Activated naive CD8-positive, alpha-beta T cell treated with anti-CD3 and anti-CD28 coated beads, Interleukin-2, amount 50 U/mL, for 16 hours (primary cell): ENCODE data around the gene GPR156.

ENCODE experiments used
- DNase-seq: peaks from one replicate; pipeline ENCODE4 v3.0.0-alpha.2; 2020; ENCODE audit warnings: low read depth, low spot score

The GPR156 gene

DNA sequence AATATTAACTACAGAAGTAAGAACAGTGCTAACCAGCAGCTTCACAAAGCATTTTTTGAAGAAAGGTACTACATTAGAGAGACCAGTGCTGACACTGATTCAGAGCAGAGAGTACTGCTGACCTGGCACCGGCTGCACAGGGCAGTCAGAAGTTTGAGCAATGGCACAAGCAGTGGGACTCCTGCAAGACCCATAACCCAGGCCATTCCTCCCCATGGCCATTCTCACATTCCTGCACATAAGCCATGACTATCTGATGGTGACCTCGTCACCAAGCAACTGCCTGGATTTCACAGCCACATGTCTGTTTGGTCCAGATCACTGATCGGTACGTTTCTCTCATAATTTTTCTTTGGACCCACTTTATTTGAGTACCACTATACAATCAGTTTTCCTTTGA lies 88.7 kb downstream of the GPR156 start:
- no peak for DNase-seq

DNA sequence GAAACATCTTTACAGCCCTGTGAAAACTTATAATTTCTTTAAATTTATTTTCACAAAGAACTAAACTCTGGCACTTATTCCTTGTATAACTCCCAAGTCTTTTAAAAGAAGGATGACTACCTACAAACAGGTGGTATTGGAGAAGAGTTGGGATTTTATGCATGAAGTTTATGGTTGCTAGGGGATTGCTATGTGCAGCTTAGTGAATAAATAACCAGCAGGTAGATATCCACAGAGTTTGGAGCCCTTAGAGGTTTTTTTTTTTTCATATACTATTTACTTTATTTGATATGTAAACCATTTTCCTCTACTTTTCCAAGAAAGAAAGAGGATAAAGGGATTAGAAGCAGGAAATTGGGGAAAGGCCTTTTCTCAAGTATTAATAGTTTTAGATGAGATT lies 91.5 kb downstream of the GPR156 start:
- no peak for DNase-seq

DNA sequence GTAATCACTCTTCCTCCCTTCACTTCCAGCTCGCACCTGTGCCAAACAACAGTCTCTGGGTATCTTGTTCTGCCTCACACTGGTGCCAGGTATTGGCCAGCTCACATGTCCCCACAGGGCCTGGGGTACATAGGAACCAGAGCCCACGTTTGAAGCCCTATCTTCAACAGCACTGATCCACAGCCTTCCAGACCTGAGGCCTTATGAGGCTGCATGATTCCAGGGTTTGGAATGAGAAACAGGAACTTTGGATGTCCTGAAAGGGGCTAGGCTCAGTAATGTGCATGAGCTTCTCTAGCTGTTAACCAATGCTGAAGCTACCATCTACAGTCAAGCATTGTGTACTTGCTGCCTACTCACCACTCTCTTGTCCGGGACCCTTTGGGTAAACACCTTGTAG lies 92.4 kb downstream of the GPR156 start:
- DNase-seq: no peak

DNA sequence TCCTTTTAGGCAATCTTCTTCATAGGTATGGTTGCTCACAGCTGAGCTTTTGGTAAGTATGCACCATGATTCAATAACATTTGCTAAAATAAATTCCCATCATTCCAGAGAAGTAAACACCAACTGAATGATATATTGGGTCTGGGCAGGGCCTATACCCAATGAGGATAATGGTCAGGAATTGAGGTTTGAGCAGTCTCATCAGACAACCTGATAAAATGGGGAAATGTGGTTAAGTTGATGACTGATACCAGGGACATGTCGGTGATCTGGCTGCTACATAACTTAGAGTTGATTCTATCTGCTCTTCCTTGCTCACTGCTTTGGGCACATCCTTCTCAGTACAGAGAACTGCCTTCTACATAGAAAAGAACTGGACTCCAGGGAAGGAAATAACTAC lies 92.9 kb downstream of the GPR156 start:
- DNase-seq: no peak

DNA sequence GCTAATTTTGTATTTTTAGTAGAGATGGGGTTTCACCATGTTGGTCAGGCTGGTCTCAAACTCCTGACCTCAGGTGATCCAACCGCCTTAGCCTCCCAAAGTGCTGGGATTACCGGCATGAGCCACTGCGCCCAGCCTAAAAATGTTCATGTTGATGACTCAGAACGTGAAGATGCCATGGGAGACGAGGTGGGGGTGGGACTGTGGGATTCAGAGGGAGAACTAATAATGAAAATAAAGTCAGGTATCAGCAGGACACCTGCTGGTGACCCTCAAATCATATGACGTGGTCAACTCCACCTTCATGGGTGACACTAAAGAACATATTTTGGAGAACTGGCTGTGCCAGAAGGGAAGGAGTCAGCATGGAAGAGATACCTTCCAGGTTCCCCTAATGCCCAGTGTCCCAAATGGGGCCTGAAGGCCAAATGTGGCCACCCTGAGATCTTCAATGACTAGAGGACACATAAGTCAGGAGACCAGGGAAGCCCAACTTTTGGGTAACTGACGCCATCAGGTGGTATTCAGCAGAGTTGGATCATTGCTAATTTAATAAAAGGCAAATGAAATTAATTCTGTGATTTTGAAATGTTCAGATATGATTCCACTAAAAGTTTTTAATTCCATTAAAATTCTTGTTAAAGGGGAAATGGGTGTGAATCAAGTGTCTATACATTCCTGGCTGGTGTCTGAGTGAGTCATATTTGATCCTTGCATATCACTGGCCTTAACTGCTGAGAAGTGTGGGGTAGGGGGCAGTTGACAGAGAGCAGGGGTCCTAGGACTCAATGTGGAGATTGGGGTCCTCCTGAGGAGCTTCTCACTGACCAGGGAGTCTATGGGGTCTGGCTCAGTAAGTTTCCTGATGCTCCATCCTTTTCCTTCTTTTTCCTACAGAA lies 102.2 kb downstream of the GPR156 start:
- DNase-seq: no peak

DNA sequence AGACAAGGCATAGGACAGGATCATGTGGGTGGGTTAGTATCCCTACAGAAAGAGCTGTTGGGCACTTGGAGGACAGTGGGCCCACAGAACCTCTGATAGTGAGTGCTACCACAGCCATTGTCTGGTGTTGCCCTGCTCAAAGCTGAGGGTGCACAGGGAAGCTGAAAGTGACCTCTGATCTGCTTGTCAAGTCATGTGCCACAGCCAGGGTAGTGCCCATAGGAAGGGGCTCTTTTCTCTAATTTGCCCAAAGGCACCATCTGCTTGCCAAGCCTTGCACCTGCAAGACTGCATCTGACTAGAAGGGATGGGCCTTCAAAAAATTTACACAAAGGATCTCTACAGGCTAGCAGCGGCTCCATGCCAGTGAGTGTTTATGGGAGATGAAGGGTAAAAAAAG lies 103.4 kb downstream of the GPR156 start:
- DNase-seq: no peak

DNA sequence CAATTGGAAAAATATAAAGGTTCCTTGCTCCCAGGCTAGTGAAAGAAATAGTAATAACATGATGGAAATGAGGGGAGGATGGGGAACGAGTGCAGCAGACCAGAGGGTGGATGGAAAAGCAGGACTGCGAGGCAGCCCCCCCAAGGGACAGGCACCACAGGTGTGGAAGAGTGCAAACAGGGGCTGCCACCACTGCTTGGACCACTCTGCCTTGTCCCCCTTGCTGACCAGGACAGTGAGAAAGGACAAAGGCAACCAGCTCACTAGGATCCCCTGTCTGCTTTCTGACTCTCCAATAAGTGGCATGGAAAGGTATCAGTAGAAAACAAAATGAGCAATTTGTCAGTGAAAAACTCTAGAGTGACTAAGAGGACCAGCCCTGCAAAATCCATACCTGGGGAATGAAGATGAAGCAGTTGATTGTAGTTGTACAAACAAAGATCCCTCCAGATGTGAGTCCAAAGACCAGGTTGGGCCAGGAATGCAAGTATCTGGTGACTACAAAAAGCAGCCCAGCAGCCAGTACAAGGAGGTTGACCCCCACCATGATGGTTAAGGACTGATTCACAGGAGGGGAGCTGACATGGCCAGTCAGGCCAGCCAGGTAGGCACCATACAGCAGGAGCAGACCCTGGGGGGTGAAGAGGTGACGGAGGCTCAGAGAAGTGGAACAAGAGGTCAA lies 104.2 kb downstream of the GPR156 start:
- no peak for DNase-seq

DNA sequence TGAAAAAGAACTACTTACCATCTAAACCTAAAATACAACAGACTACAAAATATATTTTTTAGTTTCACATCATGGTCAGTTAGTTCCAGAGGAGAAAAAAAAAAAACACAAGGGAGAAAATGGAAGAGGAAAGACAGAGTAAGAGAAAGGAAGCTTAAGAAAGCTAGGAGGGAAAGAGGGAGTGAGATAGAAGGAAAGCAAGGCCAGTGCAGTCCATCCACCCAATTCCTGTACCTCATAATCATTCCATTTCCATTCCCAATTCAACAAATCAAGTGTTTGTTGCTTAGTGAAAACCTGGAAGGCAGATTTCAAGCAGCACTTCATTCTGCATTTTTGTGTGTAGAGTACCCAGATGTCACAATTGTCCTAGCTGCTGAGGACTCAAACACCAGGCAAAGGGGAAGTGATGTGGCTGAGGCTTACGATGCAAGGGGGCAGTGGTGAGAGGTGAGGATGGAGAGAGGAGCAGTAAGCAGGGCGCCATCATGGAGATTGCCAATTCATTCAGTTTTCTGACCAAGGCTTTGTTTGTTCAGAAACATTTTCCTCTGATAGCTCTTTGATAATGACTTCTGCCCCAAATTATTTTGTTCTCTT lies 107.2 kb downstream of the GPR156 start:
- no peak for DNase-seq

DNA sequence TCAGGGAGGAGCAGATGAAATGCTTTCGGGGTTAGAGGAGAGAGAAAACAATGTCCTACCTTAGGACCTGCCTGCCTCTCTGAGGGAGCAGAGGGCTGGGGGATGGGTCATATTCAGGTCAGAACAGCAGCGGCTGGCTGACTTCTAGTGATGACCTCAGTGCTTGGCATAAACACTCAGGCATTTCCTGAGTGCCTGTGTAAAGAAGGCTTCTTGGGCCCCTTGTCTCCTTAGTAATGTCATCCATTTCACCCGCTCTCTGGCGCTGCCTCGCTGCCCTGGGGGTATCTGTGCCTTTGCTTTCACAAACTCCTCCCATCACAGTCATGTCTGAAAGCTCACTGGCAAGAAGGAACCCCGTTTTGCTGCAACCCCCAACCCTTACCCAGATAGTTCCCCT lies 107.9 kb downstream of the GPR156 start:
- DNase-seq: no peak

DNA sequence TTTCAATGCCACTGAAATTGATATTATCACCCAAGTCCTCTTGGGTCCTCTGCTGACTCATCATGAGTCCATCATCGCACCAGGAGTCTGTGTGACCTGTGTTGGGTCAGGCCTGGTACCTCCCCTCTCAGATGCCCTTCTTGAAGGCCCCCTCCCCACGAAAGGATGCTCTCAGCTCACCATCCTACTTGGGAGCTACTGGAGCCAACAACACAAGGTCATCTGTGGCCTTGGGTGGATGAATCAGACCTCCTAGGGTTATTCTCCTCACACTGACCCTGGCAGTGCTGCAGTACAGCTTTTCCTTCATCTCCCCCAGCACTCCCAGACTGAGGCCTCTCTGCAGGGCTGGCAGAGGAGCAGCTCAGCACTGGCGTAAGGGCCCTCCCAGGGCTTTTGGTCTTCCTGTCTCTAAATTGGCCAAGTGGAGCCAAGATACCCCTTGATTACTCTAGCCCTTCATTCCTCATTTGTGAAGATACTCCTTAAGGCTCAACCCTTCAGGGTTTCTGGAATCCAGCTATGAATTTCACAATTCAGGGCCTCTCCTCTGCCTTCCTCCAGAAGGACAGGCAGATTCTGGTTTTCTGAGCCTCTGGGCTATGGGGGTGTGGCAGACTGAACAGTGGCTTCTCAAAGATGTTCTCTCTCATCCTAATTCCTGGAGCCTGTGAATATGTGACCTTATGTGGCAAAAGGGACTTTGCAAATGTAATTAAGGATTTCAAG lies 110.0 kb downstream of the GPR156 start:
- DNase-seq: no peak

DNA sequence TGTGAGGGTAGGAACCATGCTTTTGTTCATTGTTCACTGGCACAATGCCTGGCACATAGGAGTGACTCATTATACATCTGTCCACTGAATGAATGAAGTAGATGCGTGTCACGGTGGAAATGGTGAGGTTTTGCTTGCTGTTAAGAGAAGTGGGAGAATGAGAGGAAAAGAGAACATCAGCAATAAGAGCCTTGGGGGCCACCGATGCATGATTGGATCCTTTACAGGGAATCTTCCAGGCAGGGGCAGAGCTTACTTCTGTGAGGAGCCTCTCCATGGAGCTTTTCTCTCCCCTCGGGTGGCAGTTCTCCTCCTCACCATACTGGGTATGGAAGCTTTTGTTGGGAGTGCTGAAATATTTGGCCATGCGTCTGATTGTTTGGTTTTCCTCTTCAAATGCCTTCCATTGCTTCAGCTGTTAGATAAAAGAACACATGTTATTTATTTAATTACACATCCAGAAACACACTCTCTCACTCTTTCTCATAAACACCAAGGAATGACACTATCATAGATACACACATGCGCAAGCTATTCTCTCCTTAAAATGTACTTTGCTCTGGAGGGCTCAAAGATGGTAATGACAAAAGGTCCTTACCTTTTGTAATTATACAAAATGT lies 111.9 kb downstream of the GPR156 start:
- DNase-seq: no peak

DNA sequence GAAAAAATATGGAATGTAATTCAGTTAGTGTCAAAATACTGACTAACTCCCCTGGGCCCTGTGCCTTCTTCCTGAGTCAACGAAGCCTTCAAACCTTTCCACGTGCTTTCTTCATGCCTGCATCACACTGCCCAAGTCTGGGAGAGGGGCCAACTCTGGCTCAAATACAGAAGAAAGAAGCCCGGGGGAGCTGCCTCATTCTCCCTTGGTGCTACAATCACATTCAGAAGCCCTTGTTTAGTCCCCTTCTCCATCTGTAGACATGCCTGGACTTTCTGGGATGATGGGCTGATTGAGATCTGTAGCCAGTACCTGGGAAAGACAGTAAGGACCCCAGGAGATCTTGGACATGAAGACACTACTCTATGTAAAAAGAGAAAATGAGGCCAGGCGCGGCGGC lies 113.0 kb downstream of the GPR156 start:
- DNase-seq: no peak

DNA sequence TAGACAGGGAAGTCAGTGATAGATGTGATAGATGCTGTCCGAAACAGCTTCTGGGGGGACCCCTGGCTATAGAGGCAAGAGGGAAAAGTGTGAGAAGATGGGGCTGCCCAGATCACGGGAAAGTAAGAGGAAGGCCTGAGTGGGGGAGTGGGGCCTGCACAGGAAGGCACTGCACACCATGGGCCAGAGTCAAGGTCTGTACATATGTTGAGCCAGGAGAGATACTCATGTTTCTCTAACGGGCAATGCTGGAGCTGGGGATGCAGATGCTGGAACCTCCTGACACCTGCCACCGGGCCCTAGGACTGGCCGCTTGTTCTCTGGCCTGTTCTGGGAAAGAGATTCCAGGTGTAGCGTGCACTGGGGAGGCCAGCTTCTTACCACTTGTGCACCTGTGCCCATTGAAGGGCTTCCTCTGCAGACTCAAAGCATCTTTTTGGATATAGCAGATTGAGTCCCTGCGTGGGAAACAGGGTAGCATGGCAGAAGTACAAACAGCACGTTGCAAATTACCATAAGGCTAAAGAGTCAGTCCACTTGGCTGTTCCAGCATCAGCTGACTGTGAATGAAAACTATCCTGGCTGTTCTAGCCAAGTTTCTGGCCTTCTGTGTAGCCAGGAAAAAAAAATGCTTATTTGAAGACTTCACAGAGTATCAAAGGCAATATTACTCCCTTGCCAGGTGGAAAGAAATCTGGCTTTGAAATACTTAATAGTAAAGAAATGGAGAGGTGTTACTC lies 113.7 kb downstream of the GPR156 start:
- no peak for DNase-seq

DNA sequence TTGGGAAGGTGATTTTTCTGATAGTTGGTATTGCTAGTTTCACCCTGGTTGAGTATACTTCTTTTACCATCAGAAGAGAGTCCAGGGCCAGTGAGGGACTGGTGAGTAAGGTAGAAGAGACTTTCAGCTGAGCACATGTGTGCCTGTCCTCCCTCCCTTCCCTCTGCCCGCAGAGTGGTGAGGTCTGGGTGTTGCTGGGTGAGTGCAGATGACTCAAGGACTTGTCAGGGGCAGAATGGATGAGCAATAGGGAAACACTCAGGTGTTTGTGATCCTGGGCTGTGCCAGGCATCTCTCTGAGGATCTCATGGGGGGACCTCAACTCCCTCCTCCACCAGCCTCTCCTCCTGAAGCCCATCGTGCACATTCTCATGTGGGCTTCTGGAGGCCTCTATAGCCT lies 114.8 kb downstream of the GPR156 start:
- DNase-seq: no peak

DNA sequence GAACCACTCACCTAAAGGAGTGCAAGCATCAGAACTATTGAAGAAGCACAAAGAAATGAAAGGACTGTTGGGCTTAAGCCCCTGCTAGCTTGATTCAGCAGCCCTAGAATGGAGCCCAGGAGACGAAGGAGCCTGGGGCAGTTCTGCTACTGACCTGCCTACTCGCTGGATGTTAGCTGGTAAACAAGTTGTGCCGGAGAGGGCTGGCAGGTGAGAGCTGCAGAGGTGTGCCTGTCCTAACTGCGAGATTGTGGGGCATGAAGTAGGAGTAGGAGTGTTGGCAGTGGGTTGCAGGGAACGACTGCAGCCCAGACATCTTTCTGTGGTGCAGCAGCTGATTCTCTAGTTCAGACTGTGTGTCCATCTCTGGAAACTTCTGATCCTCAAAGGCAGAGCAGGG lies 115.6 kb downstream of the GPR156 start:
- DNase-seq: no peak

DNA sequence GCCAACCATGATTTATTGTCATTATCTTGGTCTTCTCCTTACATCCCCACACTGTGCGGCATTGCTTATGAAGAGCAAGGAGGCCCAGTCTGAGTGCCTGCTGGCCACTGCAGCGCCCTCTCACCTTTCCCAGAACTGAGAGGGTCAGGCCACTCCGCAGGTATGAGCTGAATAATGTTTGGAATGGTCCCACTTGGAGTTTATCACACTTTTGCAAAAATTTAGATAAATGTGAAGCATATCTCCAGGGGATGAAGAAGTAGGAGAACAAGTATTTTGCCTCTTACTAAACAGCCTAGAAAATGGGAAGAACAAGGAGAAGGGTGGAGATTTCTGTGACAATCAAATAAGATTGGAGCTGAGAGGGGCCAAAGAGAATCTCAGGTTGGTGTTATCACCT lies 116.4 kb downstream of the GPR156 start:
- no peak for DNase-seq

DNA sequence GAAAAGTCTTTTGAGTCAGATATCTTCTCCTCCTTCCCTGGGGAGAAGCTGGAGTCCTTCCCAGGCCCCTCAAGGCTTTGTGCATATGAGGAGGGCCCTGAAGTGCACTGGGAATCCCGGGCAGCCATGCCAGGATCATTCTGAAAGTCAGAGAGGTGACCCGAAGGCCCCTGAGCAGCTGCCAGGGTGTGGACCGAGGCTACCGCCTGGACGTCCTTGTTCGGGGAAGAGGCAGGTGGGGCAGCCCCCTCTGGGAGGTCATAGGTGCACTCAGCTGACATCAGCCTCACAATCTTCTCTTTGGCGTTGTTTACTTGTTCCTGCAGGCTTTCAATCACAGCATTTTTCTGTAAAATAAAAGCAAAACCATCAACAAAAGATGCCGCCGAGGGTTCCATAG lies 117.0 kb downstream of the GPR156 start:
- no peak for DNase-seq

DNA sequence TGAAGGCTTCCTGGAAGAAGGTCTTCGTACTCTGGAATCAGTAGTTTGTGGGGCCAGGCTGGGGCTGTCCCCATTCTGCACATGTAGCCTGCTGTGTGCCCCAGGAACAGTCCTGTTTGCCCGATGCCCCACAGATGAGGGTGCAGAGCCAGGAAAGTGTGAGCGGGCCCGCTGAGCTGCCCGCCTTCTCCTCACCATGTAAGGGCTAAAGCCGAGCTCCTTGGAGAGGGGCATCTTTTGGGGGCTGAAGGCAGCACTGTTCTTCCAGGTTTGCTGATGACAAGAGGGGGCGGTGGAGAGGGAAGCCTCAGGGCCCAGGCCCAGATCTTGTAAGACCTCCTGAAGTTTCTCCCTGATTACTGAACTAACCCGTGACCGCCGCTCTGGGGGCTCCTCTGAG lies 117.5 kb downstream of the GPR156 start:
- DNase-seq: no peak

DNA sequence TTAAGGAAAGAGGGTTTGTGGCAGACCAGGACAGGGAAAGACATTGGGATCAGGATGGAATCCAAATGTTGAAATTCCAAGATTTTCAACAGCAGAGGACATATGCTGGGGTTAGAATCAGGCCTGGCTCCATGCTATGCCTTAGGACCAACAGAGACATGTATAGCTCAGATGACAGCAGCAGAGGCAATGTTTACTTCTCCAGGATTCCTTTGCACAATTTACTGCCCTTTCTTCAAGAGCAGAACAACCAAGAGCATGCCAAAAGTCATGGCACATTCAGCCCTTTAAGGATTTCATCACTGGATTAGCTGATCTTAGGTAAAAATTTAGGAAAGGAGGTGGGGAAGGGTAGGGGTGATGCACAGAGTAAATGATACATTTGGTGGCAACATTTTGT lies 121.2 kb downstream of the GPR156 start:
- no peak for DNase-seq

DNA sequence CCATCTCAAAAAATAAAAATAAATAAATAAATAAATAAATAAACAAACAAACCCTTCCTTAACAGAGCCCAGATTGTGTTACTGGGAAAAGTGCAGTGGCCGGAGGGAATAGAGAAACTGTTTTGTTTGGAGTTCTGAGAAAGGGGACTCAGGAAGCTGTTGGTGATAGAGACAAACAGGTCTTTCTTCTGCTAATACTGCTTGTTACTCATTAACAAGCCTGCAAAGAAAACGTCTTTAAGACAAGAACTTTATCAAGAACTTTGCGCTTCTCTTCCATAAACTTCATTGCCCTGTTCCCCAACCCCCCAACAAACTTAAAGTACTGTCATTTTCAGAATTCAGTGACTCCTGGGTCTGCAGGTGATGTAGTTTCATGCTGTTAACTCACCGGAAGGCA lies 122.0 kb downstream of the GPR156 start:
- DNase-seq: no peak

DNA sequence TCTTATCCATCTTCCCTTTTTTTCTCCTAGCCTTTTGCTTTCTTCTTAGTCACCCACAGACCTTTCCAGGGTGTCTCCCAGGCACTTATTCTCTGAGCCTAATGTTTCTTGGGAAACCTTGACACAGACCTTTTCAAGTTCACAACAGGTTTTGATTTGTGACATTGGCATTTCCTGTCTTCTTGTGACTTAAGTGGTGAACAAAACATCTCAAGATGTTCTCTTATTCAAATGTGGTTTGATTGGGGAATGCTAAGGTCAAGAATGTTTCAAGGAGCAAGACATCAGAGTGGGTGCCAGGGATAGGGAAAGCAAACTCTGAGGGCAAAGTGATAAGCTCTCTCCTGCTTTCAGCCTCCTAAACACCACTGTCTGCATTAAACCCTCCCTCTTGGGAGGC lies 122.6 kb downstream of the GPR156 start:
- no peak for DNase-seq
